Hematopoietic multipotent progenitor cell treated with erythropoietin and hydrocortisone succinate and interleukin-3 and kit ligand, for 15 days (in vitro differentiated cells): ENCODE data around the gene SPOCK1.
"Not testable (repeated sequence)": the region's sequence is repeated elsewhere in the genome, so short reads cannot be mapped to it uniquely, and the experiment has no call there.

Source experiments
- DNase-seq: peaks from one replicate; pipeline ENCODE4 v3.0.0-alpha.2; 2015; ENCODE audit warnings: low spot score

SPOCK1 gene

DNA sequence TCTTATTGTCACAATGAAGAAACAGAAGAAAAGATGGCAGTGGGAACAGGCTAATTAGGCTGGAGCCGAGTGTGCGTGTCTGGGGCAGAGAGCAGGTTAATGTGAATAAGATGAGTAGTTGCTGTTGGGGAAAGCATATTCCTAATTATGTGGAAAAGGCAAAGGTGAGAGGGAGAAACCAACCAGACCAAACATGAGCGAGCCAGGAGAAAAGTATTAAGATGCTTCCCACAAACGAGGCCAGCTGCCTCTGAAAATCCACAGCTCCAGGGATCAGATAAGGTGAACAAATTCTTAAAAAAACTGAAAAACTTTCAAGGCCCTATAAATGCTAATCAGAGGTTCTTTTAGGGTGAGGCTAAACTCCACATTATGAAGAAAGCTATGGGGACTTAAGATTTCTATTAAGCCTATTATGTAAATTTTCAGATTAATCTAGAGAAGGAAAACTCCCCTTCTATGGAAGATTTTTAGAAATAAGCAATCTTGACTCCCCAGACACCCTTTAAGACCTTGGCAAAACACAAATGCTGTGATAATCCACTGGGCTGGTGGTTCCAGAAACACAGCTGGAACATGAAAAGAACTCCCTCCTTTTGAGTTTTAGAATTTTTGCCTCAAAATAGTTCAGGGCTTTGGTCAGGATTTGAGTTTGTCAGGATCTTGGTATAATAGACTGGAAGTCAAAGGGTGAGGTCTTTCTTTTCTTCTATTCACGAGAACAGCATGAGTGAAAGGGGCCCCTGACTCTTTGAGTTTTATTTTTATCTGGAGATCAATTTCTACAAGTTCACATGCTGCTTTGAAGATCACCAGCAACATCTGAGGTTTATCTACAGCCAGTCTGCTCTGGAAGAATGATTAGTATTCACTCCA is 238.1 kb downstream of the SPOCK1 start:
- no peak for DNase-seq

DNA sequence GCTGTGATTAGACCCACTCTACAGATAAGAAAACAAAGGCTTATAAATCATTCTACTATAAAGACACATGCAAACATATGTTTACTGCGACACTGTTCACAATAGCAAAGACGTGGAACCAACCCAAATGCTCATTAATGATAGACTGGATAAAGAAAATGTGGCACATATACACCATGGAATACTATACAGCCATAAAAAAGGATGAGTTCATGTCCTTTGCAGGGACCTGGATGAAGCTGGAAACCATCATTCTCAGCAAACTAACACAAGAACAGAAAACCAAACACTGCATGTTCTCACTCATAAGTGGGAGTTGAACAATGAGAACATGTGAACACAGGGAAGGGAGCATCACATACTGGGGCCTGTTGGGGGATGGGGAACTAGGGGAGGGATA is 240.0 kb downstream of the SPOCK1 start:
- not testable (repeated sequence) for DNase-seq

DNA sequence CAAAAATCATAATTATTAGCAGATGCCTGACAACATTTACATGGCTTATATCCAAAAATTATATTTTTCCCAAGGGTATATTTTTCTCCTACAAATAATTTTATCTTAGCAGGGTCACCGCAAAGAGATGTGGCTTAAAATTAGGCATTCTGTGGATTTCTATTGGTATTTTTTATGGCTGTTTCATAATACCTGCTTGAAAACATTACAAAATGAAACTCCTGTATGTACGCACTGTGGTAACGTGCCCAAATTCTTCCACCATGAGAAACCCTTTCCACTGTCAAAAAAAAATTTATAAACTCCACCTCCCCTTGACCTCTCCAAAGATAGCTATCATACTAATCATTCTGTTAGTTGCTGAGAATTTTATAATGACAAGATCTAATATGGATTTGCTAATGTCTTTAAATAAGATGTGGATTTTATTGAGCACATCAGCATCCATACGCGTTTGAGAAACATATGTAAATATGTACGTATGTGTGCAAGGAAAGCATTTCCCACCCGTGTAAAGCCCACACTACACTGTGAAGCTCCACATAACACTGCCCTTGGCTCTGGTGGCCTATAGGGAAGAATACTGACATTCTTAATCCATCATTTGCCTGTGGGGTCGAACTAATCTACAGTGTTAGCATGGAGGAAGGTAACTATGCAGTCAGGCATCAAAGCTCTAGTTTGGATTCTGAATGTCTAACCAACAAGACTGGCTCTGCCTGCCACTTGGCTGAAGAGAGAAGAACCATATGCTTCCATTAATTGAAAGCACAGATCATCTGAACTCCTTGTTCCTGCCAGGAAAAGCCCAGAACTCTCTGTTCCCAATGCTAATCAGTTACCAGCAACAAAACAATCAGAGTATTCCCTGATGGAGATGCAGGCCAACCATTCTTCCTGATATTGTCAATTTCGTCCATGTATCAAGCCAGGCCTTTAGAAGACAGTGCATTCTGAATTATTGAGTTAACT is 244.7 kb downstream of the SPOCK1 start:
- no peak for DNase-seq

DNA sequence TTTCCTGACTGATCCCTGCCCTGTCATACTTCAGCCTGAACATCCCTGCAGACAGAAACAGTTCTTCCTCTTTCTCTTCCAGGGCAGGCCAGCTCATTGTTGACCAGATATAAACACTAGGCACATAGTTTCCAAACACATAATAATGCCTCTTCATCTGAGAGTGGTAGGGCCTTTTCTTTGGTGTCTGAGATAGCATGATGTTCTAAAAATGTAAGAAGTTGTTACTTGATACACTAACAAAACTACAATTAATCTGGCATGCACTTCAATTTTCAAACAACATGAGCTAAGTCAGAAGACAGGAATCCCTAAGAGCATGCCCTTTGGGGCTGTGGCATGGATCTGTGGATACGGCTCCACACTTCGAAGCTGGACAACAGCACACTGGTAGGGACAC is 246.6 kb downstream of the SPOCK1 start:
- no peak for DNase-seq

DNA sequence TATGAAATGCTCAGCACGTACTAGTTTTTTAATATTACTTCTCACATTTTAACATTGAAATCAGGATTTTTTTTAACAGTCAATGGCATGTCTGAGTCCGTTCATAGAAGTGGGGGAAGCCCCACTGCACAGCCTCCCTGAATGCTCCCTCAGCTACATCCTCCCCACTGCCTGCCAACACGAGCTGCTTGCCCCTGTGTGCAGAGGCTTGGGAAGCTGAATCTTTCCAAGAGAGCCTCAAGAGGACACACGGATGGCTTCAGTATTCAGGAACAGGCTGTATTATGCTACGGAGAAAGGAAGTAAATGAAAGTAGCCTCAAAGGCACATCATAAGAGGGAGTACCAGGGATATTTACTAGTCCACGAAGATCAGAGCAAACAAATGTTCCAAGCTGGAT is 248.7 kb downstream of the SPOCK1 start:
- no peak for DNase-seq

DNA sequence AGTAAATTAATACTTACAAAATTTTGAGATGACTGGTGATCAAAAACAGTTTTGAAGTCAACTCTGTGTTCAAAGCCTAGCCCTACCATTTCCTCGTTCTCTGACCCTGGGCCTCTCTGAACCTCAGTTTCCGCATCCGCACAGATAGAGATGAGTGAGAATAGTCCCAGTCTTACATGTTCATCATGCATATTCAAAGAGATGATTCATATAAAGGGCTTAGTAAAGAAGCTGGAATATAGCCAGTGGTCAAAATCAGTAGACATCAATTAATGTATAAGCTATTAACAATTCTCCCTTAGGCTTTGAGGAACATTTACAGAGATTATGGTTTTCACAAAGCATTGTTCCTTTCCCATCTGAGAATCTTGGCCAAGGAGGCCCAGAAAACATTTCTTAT is 250.6 kb downstream of the SPOCK1 start:
- DNase-seq, result no peak

DNA sequence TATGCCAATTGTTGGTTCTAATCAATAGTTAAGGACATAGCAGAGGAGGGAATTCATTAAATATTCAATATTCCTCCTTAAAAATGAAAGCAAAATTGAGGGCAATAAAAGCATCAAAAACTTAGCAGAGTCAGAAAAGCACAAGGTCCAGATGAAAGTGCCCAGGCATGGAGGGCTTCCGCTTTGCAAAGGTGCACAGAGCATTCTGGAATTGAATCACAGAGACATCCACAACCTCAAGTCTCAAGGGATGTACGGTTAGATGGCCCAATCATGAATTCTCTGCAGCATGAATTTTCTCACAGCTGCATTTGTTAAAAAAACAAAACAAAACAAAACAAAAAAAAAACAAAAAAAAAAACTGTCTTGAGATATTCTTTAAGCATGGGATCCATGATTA is 253.7 kb downstream of the SPOCK1 start:
- no peak for DNase-seq

DNA sequence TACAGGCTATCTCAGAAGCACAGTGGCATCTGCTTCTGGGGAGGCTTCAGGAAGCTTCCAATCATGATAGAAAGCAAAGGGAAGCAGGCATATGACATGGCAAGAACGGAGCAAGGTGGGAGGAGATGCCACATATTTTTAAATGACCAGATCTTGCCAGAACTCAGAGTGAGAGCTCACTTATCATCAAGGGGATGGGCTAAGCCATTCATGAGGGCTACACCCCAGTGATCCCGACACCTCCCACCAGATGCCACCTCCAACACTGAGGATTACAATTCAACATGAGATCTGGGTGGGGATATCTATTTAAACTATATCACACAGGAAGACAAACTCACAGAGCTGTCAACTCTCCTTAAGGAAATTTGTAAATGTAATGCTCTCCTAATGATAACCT is 258.8 kb downstream of the SPOCK1 start:
- no peak for DNase-seq

DNA sequence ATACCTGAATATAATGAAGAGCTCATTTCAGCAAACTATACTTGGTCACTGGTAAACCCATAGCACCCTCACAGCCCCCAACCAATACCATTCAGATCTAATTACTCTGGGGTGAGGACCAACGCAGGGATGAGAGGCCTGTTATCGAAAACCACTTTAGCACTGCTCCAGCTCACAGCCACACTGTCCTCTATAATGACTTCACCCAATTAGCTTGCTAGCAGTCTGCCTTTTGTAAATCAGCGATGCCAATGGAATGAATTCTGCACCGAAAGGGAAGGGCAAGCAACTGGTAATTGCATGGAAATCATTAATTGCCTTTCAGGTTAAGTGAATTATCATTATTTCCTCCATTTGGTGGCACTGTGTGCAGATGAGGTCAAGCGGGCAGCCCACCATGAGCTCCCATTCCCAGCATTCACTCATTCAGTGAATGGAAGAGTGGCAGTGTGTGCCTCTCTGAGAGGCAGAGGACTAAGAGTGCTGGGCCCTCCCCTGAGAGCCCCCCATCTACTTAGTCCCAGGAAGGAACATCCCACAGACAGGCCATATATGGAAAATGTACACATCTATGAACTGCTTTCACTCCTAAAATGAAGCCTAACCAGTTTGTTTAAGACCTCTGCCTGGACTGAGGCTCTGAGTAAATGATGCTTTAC is 262.1 kb downstream of the SPOCK1 start:
- no peak for DNase-seq

DNA sequence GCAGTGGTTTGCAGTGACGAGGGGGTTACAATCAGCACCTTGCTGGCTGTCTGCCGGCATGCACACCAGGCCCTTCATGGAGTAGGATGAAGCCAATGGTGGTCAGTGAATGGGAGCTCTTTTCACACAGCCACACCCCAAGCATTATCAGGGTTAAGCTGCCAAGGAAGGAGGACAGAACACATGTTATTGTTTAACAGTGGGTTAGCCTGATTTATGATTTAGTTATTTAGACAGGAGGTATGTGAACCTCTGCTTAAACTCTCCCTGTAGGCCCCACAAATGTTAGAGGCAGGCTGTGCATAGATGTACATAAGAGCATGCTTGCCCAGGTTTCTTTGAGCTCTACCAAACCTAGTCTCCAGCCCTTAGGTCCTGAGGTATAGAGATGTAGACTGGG is 262.9 kb downstream of the SPOCK1 start:
- no peak for DNase-seq

DNA sequence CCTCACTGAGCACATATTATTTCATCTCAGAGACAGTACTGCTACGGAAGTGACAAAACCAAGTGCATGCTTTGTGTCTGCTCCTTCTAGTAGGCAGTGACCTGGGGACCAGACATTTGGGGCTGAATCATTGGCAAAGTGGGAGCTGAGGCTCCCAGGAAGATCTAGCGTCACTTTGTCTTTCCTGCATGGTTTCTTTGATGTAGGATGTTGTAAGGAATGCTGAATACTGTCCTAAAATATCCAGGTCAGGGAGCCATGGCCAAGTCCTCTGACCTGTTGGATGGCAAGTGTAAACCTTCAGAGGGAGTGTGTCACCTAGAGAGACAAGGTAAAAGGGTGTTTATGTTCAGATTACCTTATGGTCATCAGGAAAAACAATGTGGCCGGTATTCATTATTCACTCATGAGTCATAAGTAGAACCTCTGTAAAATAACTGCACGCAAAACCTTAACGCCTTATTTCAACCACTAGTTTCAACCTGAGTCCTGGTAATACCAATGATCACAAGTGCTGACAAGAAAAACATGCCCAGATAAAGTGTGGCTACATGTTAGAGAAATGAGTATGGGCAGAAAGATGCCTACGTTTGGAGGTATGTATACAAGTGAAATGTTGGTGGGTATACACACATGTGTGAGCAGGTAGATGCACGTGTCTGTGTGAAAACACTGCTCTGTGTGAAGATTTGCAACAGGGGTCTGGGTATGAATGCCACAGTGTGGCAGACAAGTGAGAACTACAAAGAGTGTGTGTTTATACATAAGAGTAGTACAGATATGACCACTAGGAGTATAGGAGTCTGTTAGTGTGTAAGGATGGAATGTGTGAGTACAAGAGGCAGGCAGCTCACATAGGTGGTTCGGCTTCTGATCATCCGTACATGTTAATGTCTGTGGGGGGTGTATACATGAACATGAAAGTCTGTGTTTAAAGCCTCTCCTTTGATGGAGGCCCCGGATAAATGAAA is 263.9 kb downstream of the SPOCK1 start:
- DNase-seq, result no peak

DNA sequence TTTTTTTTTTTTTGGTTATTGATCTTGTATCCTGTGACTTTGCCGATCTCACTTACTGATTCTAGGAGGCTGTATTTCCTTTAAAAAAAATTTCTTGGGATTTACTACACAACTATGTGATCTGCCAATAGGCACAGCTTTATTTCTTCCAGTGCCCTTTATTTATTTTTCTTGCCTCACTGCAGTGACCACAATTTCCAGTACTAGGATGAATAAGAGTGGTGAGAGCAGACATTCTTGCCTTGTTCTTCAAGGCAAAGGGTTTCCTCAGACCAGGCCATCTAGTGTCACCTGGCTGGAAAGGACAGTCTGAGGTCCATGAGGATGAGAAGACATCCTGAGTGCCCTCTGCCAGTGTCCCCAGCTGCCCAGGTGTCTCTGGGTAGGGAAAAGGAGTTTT is 265.4 kb downstream of the SPOCK1 start:
- DNase-seq, result no peak

DNA sequence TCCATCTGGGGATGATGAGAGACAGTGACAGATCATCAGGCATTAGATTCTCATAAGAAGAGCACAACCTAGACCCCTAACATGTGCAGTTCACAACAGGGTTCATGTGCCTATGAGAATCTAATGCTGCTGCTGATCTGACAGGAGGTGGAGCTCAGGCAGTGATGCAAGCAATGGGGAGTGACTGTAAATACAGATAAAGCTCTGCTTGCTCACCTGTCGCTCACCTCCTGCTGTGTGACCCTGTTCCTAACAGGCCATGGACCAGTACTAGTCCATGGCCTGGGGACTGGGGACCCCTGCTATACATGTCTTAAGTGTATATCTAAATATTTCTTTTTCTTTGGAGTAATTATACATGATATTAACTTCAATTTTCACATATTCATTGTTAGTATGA is 265.8 kb downstream of the SPOCK1 start:
- DNase-seq, result not testable (repeated sequence)

DNA sequence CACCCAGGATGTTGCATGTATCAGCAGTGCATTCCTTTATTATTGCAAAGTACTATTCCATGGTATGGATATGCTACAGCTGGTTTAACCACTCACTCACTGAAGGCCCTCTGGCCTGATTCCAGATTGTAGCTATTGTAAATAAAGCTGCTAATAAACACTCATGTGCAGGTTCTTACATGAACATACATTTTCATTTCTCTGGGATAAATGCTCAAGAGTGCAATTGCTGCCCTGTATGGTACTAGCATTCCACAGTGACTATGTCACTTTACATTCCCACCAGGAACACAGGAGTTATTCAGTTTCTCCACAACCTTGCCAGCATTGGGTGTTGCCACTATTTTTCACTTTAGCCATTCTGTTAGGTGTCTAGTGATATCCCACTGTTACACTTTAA is 267.6 kb downstream of the SPOCK1 start:
- DNase-seq, result no peak

DNA sequence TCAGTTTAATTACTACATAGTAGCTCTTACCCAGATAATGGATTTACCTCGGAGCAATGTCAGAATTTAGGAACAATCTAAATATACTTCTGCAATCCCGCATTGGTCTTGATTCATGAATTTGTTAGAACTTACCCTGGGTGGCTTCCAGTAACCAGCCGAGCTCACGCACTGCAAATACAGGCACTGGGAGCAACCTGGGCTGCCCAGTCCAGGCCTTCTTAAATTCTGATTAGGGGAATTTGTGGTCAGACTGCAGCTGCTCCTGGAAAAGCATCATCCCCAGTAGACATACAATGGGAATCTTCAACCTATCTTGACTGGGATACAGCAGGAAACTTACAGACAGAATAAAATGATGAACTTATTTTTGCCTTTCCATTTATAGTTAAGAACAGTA is 270.3 kb downstream of the SPOCK1 start:
- no peak for DNase-seq

DNA sequence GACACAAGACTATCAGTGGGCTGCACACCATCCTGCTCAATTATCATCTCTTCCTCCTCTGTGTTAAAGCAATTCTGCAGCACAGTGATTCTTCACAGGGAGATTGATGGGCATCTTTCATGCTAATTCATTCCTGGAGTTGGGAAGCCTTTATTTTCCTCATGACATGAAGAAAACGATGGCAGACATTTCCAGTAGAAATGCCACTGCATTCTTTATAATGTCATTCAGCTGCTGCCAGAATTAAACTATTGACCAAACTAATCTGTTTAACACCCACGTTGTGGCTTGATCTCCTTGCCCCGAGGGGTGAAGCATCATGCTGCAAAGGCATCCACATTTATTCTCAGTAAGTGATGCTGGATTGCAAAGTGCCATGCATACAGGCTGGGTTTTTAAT is 273.0 kb downstream of the SPOCK1 start:
- DNase-seq, result no peak

DNA sequence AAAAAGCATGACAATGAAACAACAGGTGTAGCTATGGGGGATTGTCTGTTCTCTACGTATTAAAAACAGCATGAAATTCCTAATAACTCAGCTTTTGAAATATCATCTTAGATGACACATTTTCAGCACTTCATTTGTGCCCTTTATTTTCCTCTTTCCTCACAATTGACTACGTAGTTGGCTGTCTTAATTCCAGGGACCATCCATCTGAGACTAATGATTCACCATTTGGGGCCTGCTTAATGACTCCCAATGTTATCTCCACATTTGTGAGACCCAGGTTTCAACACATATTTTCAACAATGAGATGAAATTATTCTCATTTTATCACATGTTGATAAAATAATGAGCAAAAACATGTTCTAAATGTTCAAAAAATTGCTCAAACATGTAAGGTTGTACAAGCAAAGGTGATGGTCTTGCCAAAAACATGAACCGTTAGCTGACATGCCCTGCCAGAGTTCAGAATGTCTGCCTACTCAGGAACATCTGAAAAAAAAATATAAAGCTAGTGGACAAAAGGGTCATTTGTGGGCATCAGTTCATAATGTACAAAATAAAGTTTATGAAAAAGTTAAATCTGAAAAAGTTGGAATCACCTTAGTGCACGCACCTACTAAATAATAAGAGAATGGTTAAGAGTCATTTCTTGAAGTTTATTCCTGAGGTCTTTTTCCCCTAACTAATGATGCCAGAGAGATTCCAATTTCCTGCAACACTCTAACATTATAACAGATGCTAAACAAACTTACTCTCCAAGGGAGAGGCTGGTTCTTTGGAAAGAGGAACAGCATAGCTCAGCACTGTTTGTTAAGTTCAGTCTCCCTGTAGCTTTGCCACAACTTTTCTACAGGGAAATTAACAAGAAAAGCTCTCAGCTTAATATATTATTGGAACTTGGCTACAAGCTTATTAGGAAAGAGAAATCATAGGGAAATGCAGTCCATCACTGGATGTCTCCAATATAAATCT is 275.5 kb downstream of the SPOCK1 start:
- no peak for DNase-seq

DNA sequence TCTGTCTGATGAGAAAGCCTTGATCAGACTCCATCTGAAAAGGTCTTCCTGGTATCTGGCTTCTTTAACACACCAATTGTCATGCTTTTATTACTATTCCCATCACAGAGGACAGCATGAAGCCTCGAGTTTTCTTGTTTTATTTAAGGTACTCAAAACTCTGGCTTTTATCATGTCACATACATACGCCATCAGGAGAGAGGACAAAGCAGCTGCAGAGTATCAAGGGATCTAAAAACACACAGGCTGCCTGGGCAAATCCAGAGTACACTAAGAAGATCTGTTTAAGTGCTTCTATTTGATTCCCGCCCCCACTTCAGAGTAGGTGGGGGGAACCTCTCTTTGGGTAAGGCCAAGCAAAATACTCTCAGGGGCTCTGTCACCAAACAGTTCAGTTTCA is 277.2 kb downstream of the SPOCK1 start:
- no peak for DNase-seq

DNA sequence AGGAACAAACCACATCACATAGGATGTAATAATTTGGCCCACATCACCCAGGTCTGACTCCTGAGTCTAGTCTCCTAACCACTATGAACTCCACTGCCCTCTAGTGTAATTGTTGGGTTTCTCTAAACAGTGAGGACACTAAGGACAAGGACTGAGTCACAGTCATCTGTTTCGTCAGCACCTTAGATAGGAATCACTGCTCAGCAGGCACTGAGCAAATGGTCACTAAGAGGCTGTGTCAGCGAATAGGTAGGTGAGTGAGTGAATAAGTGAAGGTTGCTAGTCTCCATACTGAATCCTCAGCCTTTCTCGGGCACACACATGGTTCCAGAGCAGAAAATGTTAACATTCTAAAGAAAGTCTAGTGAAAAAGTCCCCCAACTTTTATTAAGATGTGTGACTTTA is 278.6 kb downstream of the SPOCK1 start:
- peak; percentile 3 for DNase-seq

DNA sequence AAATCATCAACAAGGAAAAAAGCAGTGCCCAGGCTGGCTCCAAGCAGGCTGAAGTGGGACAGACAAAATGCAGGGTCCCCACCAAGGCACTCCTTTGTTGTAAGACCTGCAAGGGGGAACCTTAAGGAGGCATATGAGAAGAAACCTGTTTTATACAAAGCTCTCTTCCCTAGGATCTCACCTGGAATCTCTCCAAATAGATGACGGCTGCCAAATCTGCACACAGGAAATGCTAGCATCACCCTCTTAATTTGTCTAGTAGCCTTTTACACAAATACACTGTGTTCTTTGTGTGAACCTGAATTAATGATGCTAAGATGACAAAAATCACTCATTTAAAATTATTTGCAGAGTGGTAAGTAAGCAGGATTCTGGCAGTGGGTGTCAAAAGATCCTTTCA is 280.2 kb downstream of the SPOCK1 start:
- no peak for DNase-seq
